ENCODE results near the gene SYNRG.

The SYNRG gene

GRCh38 chr17:37647856-37648255 lies 38.6 kb upstream of the SYNRG start:
- Histone ChIP-seq H4K20me1 (ENCODE audit: insufficient read depth, low read length) (no peaks in the 10 kb centered on the region), H3K4me2 (ENCODE audit: low read length) (no peak overlapping the region), H2AFZ (ENCODE audit: low read length) (no peak overlapping the region), H3K4me1 (ENCODE audit: insufficient read depth, low read length, severe bottlenecking) (peaks cover 5% of the 10 kb centered on the region), H3F3A (ENCODE audit: insufficient read depth, low read length) (no peaks in the 10 kb centered on the region), H3K27me3 (ENCODE audit: insufficient read depth, low read length) (no peaks in the 10 kb centered on the region), H3K36me3 (ENCODE audit: insufficient read depth, low read length) (no peaks in the 10 kb centered on the region), H3K9me3 (ENCODE audit: low read length) (no peaks in the 10 kb centered on the region), H3K27ac (ENCODE audit: low read depth, low read length, poor library complexity, severe bottlenecking) (no peak overlapping the region), H3K79me2 (ENCODE audit: insufficient read depth, low read length) (peaks cover 3% of the 10 kb centered on the region), H3K4me3 (ENCODE audit: low read depth, low read length, poor library complexity, severe bottlenecking) (no peak overlapping the region), H3K9me2 (ENCODE audit: low read depth, low read length) (no peaks in the 10 kb centered on the region), H3K9ac (ENCODE audit: low read length) (no peak overlapping the region)
- TF ChIP-seq CTCF (IDR thresholded peaks at IDR 0.05; ENCODE audit: low read length) (no peak), EZH2 (IDR thresholded peaks at IDR 0.05; ENCODE audit: borderline replicate concordance, low read length) (no peak)

- Histone ChIP-seq H3F3A (ENCODE audit: insufficient read depth, low read length) (no peaks in the 10 kb centered on the region), H3K9me2 (ENCODE audit: low read depth, low read length) (no peaks in the 10 kb centered on the region), H3K36me3 (ENCODE audit: insufficient read depth, low read length) (peaks cover 22% of the 10 kb centered on the region), H3K79me2 (ENCODE audit: insufficient read depth, low read length) (peaks cover 20% of the 10 kb centered on the region), H3K4me2 (ENCODE audit: low read length) (peak overlapping the region; percentile 85), H3K9me3 (ENCODE audit: low read length) (no peaks in the 10 kb centered on the region), H3K4me1 (ENCODE audit: insufficient read depth, low read length, severe bottlenecking) (peaks cover 17% of the 10 kb centered on the region), H2AFZ (ENCODE audit: low read length) (peak overlapping the region; percentile 96), H3K27me3 (ENCODE audit: insufficient read depth, low read length) (no peaks in the 10 kb centered on the region), H3K9ac (ENCODE audit: low read length) (peak overlapping the region; percentile 77), H3K27ac (ENCODE audit: low read depth, low read length, poor library complexity, severe bottlenecking) (no peak overlapping the region), H3K4me3 (ENCODE audit: low read depth, low read length, poor library complexity, severe bottlenecking) (peak overlapping the region; percentile 73), H4K20me1 (ENCODE audit: insufficient read depth, low read length) (no peaks in the 10 kb centered on the region)
- TF ChIP-seq CTCF (IDR thresholded peaks at IDR 0.05; ENCODE audit: low read length) (no peak), EZH2 (IDR thresholded peaks at IDR 0.05; ENCODE audit: borderline replicate concordance, low read length) (no peak)
Observed at GRCh38 chr17:37643869-37644268, 34.7 kb upstream of the SYNRG start.

- peaks cover 29% of the 10 kb centered on the region for H3K36me3 ChIP-seq (ENCODE audit: insufficient read depth, low read length)
- H3K9me2 ChIP-seq (ENCODE audit: low read depth, low read length) = no peaks in the 10 kb centered on the region
- TF ChIP-seq CTCF (IDR thresholded peaks at IDR 0.05; ENCODE audit: low read length) = no peak
- TF ChIP-seq EZH2 (IDR thresholded peaks at IDR 0.05; ENCODE audit: borderline replicate concordance, low read length) = no peak
- no peaks in the 10 kb centered on the region for H3K27me3 ChIP-seq (ENCODE audit: insufficient read depth, low read length)
- no peaks in the 10 kb centered on the region for H4K20me1 ChIP-seq (ENCODE audit: insufficient read depth, low read length)
- H3K4me2 ChIP-seq (ENCODE audit: low read length) = peak within 1 kb of the TSS; percentile 85
- H3K4me1 ChIP-seq (ENCODE audit: insufficient read depth, low read length, severe bottlenecking) = peaks cover 17% of the 10 kb centered on the region
- peak within 1 kb of the TSS; percentile 73 for H3K4me3 ChIP-seq (ENCODE audit: low read depth, low read length, poor library complexity, severe bottlenecking)
- H3K27ac ChIP-seq (ENCODE audit: low read depth, low read length, poor library complexity, severe bottlenecking) = peak within 1 kb of the TSS; percentile 4
- peaks cover 20% of the 10 kb centered on the region for H3K79me2 ChIP-seq (ENCODE audit: insufficient read depth, low read length)
- H3F3A ChIP-seq (ENCODE audit: insufficient read depth, low read length) = no peaks in the 10 kb centered on the region
- peak within 1 kb of the TSS; percentile 96 for H2AFZ ChIP-seq (ENCODE audit: low read length)
- H3K9me3 ChIP-seq (ENCODE audit: low read length) = no peaks in the 10 kb centered on the region
- peak within 1 kb of the TSS; percentile 77 for H3K9ac ChIP-seq (ENCODE audit: low read length)
Observed at GRCh38 chr17:37643118-37643766, 34.0 kb upstream of the SYNRG start, which contains the start of gene DDX52. TSS of gene DDX52 (minus strand) at chr17:37643446. CDS start at chr17:37643420, 26 bp downstream.

All from OCI-LY1 (cell line).